ENCODE data around the gene ZNF169.

DNA sequence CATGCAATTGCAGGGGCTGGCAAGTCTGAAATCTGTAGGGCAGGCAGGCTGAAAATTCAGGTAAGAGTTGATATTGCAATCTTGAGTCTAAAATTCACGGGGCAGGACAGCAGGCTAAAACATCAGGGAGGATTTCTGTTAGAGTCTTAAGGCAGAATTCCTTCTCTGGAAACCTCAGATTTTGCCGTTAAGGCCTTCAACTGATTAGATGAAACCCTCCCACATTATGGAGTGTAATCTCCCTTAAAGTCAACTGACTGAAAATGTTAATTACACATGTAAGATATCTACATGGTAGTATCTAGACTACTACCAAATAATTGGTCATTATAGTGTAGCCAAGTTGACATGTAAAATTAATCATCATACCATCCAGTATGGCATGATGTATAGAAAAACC lies 3.1 kb upstream of the ZNF169 start:
- TF ChIP-seq CTCF (IDR thresholded peaks at IDR 0.05) = no peak
- no peak for TF ChIP-seq EZH2 (IDR thresholded peaks at IDR 0.05; ENCODE audit: borderline replicate concordance, insufficient read depth, low read depth, low read length, poor library complexity, severe bottlenecking)

All from B cell (primary cell).